Retina (tissue), 1 donor: ENCODE measurements around the gene RAI14.
A peak's percentile ranks its signal among the peaks of the same experiment; 100 is the strongest.
"Not testable (repeated sequence)": the region's sequence is repeated elsewhere in the genome, so short reads cannot be mapped to it uniquely, and the experiment has no call there.

Experiments
- DNase-seq: peaks from one replicate; pipeline ENCODE4 v3.0.0-alpha.2; 2016

The RAI14 gene

DNA sequence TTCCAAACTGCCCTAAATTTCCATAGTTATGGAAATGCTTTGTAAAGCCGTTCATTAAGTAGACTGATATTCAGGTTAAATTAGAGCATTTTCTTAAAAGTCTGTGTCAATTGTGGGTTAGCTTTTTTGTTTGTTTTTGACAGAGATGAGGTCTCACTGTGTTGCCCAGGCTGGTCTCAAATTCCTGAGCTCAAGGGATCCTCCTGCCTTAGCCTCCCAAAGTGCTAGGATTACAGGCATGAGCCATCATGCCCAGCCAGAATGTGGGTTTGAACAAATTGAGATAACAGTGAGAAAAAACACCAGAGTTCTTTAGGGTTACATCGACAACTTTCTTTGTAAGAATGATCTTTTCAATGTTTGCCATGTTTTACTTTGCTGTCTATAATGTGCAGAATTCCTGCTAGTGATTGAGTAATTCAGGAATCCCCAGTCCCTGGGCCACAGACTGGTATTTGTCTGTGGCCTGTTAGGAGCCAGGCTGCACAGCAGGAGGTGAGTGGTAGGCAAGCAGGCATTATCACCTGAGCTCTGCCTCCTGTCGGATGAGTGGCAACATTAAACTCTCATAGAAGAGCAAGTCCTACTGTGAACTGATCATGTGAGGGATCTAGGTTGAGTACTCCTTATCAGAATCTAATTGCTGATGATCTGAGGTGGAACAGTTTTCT lies 80.5 kb downstream of the RAI14 start:
- DNase-seq: no peak

DNA sequence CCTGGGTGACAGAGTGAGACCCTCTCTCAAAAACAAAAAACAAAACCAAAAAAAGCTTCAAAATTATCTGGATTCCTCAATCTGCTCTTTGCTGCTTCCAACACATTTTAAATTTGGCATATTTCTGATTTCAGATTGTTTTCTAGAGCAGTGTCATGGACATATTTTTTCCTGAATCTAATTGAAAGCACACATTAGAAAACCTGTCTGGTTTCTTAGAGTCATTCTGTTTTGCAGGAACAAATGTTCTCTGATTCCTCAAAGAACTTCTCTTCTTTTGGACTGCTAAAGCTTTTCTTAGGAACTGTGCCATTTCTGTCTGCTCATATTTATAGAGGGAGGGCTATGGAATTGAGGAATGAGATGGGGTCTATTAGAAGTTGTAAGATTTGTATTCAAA lies 81.6 kb downstream of the RAI14 start:
- no peak for DNase-seq

DNA sequence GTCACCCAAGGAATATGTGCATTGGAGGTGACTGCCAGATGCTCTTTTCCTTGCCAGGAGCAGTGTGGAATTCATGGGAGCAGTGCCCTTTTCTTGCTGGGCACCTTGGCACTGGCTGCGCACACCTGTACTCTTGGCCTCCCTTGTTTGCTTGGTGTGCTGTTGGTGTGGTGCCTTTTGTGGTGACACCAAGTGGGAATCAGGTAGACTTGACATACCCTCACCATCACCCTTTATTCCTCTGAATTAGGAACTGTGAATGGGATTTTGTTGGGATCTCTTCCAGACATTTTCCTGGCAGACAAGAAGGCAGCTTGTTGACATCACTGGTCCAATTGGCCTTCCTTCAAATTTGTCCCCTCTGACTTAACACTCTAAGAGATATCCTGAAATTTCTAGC lies 82.3 kb downstream of the RAI14 start:
- no peak for DNase-seq

DNA sequence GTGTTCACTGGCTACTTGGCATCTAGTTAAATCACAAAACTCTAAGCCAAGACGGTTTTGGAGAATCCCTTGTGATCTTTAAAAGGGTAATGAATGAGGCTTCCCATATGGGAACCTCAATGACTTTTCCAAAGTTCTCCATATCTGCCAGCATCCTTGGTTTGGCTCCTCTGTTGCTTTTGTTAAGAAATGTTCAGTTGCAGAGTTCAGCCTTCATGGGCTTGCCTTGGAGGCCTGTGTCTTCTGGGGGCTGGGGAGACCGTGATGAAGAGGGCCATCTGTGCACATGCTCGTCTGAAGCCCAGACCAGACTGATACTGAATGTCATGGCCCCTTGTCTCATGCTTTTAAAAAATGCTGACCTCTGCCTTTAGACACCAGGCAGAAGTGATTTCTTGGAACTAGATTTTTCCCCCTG lies 84.3 kb downstream of the RAI14 start:
- no peak for DNase-seq

DNA sequence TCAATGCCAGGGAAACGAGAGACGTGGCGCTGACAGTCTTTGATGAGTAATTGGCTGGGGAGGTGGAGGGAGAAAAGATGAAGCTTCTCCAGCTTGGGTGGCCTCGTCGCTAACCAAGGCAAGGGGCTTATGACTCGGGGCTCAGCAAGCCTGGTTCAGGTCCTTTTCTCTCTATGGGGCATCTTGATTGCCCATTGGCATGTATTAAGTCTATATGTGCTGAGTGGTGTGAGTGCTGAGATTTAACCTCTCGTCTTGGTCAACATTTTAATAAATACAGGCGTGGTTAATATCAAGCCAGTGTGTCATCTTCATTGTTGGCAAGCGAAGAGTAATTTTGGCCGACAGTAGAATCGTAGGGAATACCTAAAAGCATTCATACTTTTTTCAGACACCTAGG lies 85.9 kb downstream of the RAI14 start:
- no peak for DNase-seq

DNA sequence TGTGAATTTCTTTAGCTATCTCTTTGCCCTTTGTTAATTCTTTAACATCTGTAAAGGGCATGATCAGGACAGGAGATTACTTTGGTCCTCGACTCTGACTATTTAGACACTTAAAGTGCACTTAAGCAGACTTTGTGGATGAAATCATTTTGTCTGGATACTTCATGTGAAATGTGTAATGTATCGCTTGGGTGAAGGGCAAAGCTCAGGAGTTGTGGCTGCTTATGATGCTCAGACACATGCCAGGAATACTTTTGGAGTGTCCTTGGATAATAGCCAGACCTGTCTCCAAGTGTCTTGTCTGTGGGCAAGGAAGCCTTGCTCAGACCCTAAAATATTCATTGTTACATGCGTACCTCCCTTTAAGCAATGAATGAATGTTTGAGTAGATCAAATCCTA lies 87.8 kb downstream of the RAI14 start:
- DNase-seq: no peak

DNA sequence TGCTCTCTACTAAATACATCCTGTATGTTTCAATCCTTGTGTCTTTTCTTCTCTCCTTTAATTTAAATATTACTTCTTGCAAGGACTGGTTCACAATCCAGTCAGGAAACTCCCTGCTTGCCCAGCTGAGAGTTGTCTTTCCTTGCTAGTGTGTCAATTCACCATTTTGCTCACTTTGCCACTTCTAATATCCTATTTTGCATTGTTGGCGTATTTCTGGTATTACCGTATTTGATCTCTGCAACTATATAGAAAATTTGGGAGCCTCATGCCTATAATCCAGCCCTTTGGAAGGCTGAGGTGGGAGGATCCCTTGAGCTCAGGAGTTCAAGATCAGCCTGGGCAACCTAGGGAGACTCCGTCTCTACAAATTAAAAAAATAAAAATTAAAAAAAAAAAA lies 92.3 kb downstream of the RAI14 start:
- DNase-seq: no peak

DNA sequence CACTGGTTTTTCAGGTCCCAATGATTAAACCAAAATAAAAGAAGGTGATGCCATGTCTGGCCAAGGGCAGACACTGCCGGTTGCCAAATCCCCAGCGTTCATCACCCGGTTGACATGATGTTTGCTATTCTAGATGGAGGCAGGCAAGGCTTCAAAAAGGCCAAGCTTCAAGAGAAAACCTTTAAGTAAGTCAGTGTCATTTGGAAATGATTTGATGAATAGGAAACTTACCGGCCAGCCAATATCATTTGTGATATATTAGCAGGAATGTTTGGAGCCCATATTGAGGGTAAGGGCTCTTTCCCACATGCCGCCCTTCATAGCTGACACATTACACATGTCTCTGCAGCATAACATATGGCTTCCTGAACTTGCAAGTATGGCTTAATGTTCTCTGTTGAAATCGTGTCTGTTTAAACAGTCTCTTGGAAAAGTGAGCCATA lies 93.3 kb downstream of the RAI14 start:
- no peak for DNase-seq

DNA sequence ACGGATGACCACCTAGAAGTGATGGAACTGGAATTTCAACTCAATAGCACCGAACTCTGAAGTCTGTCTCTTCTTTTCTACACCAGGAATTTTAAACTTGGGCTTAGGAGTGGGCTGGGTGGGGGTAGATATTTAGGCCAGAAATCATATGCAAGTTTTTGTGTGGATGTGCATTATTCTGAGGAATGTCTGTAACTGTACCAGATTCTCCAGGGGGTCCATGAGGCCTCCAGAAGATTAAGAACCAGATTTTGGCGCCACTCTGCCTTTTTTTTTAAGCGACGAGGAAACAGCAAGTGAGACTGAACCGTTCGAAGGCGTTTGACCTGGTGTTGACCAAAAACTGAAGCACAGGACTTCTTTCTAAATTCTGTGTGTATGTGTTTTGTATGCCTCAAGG lies 94.1 kb downstream of the RAI14 start:
- no peak for DNase-seq

DNA sequence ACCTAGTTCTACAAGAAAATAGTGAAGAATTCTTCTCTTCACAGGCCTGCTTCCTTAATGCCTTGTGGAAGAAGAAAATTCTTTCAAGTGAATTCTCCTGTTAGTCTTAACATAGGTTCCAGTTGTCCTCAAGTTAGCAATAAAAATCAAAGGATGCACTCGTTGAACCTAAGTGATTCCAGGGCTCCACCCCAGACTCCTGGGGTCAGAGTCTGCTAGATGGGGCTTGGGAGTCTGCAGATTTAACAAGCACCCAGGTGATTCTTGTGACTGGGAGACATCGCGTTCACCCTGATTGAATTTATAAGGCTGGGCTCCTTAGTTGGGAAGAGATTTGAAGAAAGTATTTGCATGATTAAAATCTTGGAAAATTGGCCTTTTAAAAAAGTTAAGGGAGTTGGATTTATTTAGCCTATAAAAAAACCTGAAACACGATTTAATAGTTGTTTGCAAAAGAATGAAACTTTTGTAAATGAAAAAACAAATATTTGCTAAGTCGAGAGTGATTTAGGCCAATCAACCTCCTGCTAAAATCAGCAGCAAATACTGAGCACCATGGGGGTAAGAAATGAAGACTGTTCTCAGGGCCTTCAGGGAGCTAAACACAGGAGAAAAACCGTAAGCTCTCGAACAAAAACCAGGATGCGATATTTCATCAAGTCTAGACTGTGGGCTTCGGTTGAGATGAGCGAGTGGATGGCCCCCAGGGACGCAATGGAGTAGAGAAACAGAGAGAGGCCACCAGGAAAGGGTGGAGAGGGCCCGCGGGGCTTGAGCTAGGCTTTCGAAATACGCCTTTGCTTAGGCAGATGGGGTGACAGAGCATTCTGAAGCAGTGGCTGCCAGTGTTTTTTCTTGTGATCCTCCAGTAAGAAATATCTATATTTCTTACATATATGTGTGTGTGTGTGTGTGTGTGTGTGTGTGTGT lies 95.9 kb downstream of the RAI14 start:
- DNase-seq: no peak

DNA sequence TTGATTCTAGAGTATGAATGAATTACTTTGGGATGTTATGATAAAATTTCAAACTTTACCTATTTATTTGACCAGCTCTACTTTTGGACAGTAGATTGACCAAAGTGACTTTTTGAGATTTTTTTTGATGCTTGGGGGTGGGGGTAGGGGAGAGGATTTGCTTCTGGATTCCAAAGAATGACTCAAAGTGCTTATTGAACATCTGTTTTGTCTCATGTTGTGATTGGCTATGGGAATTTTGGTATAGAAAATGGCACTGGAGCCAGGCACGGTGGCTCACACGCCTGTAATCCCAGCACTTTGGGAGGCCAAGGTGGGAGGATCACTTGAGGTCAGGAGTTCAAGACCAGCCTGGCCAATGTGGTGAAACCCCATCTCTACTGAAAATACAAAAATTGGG lies 97.1 kb downstream of the RAI14 start:
- not testable (repeated sequence) for DNase-seq

DNA sequence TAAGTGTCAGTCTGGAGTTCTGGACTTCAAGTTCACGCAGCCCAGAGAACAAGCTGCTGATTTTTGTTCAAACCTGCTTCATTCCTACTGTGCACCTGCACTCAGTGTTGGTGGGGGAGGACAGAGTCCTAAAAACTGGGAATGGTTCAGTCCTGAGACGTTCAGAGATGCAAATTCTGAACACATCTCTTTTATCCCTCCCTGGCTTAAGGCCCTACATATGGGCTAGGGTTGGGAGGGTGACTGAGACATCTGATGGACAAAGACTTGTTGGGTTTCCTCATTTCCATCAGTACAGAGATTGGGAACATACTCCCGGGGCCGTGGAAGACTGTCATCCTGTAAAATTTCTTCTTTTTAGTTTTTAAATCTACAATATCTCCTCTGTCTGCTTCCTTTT lies 99.8 kb downstream of the RAI14 start:
- DNase-seq: no peak

DNA sequence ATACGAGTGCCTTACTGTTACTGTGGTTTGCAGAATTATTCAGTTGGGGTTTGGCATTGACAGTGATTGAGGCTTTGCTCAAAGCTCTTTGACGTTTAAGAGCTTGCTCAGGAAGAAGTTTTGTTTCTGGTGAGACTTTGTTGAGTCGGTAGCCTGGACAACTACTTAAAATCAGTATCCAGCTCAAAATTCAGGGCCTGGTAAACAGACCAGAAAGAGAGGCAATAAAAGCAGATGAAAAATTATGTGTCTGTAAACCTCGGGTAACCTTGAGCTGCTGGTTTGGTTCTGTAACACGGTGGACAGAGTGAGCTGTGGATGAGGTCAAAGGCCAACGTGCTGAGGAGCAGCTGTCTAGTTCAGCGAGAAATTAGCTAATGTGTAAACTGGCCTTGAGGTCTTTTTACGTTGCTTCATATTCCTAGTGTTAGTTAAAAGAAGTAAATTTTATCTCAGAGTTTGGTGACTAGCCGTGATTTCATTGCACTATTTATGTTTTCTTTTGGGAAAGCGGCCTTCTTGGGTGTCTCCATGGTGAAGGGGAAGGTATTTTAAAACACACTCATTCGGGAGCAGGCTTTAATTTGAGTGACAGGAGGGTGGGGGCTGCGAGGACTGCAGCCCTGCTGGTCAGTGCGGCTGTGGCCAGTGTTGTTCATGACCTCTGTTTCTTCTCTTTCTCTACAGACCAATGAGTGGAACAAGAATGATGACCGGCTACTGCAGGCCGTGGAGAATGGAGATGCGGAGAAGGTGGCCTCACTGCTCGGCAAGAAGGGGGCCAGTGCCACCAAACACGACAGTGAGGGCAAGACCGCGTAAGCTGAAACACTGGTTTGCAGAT lies 100.9 kb downstream of the RAI14 start:
- peak; percentile 38 for DNase-seq

DNA sequence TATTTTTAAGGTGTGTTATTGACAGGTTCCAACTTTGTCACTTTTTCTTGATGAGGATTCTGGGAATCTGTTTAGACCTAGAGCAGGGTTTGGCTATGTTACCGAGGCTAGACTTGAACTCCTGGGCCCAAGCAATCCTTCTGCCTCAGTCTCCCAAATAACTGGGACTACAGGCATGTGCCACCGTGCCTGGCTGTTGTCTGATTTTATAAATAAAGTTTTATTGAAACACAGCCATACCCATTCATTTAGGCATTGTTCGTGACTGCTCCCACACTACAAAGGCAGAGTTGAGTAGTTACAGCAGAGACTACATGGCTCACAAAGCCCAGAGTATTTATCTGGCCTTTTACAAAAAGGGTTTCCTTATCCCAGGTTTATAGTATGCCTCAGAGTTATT lies 102.4 kb downstream of the RAI14 start:
- no peak for DNase-seq

DNA sequence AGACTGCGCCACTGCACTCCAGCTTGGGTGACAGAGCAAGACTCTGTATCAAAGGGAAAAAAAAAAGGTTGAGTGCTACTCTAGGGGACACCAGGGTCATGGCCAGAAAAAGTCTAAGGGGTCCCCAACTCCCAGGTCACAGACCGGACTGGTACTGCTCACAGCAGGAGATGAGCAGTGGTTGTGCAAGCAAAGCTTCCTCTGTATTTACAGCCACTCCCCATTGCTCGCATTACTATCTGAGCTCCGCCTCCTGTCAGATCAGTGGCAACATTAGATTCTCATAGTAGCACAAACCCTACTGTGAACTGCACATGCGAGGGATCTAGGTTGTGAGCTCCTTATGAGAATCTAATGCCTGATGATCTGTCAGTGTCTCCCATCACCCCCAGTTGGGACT lies 103.1 kb downstream of the RAI14 start:
- DNase-seq: not testable (repeated sequence)

DNA sequence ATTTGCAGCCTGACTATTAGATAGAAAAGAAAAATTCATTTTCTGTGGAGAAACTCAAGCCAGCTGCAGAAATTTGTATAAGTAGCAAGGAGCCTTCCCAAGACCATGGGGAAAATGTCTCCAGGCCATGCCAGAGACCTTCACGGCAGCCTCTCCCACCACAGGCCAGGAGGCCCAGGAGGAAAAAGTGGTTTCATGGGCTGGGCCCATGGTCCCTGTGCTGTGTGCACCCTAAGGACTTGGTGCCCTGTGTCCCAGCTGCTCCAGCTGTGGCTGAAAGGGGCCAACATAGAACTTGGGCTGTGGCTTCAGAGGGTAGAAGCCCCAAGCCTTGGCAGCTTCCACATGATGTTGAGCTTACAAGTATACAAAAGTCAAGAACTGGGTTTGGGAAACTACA lies 109.5 kb downstream of the RAI14 start:
- no peak for DNase-seq

DNA sequence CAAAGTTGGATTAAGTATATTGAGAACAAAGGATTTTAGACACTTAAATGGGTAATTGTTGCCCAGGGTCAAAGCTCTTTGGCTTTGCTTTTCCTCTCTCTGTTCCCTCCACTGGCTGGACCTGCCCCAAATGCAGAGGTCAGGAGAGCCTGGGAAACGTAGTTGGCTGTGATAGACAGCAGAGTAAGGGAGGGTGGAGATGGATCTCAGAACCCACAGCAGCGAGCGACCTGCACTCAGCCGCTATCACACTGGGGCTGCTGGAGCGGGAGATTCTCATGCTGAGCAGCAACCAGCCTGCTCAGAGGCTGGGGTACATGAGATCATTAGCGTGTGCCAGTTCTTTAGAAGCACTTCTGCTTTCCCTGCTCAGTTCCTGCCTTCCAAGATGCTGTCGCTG lies 111.1 kb downstream of the RAI14 start:
- DNase-seq: no peak

DNA sequence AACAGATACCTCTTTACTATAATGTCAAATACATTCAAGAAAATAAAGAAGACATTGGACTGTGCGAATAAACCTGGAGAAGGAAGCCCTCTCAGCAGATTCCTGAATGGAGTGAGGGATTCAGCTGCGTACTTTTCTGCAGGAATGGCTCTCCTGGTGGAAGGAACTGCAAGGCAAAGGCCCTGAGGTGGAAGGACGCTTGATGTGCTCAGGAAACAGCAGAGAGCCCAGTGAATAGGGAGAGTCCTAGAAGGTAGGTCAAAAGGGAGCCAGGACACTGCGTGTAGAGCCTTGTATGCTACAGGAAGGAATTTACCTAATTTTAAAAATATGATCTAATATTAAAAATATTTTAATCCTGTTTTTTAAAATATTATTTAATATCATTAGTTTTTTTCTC lies 114.4 kb downstream of the RAI14 start:
- DNase-seq: no peak

DNA sequence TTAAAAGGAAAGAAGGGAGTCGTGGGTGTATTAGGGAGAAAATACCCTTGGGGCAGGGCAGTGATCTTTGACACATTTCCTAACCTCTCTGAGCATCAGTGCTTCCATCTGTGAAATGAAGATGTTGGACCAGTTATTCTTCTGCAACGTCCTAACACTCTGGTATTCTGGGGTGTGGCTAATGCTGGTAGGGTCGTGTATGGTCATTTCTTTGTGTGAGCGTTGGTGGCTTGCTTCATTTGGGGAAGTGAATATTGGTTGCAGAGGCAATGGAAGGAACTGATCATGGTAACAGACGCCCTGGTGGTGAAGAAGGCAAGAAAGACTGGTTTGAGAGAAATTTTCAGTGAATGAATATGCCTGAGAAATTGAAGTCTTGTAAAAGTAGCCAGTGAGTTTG lies 114.9 kb downstream of the RAI14 start:
- DNase-seq: no peak

DNA sequence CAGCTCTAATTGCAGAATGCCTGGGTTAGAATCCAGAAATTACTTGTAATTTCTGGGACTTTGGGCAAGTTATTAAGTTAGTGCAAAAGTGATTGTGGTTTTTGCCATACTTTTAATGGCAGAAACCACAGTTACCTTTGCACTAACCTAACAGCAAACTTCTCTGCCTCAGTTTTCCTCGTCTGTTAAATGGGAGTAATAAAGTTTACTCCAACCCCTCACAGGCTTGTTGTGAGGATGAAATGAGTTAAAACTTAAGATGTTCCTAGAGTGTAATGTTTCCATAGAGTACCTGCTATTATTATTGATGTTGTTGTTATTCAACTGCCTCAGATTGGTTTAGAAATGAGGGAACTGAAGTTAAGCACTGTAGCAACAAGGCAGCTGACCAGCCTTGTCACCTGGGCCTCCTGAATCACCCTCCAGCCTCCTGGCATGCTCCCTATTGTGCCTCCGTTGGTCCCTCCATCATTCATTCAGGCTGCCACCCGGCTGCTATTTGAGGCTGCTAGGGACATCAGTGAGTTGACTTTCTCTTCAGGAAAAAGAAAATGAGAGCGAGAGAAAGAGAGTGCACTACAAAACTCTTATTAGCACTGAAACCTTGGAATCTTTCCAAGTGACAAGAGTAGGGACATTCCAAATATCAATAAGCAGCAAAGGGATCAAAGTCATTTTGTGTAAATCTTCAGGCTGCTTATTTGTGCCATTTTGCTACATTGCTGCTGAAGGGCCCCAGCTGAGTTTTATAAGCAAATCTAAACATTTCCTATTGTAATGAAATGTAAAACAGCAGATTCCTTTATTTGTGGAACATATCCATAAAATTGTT lies 116.4 kb downstream of the RAI14 start:
- DNase-seq: no peak

DNA sequence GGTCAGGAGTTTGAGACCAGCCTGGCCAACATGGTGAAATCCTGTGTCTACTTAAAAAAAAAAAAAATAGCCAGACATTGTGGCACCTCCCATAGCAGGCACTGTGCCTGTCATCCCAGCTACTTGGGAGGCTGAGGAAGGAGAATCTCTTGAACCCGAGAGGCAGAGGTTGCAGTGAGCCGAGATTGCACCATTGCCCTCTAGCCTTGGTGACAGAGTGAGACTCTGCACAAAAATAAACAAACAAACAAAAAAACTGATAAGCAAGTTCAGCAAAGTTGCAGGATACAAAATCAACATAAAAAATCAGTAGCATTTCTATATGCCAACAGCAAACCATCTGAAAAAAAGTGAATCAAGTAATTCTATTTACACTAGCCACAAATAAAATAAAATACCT lies 118.0 kb downstream of the RAI14 start:
- DNase-seq: no peak

DNA sequence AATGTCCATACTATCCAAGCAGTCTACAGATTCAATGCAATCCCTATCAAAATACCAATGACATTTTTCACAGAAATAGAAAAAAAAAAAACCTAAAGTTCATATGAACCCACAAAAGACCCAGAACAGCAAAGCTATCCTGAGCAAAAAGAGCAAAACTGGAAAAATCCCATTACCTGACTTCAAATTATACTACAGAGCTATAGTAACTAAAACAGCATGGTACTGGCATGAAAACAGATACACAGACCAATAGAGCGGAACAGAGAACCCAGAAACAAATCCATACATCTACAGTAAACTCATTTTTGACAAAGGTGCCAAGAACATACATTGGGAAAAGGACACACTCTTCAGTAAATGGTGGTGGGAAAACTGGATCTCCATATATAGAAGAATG lies 118.5 kb downstream of the RAI14 start:
- DNase-seq: not testable (repeated sequence)

DNA sequence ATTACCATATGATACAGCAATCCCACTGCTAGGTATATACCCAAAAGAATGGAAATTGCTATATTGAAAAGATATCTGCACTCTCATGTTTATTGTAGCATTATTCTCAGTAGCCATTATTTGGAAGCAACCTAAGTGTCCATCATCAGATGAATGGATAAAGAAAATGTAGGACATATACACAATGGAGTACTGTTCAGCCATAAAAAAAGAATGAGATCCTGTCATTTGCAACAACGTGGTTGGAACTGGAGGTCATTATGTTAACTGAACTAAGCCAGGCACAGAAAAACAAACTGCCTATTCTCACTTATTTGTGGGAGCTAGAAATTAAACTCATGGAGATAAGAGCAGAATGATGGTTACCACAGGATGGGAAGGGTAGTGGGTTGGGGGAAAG lies 119.8 kb downstream of the RAI14 start:
- DNase-seq: no peak
